ENCODE data around the gene DMRTC2. TPM values are rescaled to one million over a fixed set of nuclear protein-coding genes. Genes with fewer than 3 reads are reported as not detected.

The DMRTC2 gene
- total and polyA plus RNA-seq, 2 of the 8 experiments (the other 6 are each of a cell fraction or from before 2014, with no cell fraction given) = not detected

- Histone ChIP-seq H3K27ac (ENCODE audit: low read depth, low read length) (no peak overlapping the region), H3K23me2 (ENCODE audit: low read depth, low read length) (peaks cover 11% of the 10 kb centered on the region; the same call in 1 of the 2 replicates), H2BK5ac (ENCODE audit: low read depth, low read length) (peak overlapping the region; percentile 88; the same call in 1 of the 2 replicates), H3K56ac (replicated peaks; ENCODE audit: insufficient read length, low read depth, low read length) (no peak overlapping the region), H4K8ac (ENCODE audit: extremely low read depth, insufficient read depth, low read length) (no peak overlapping the region), H3K79me2 (ENCODE audit: control insufficient read depth in 1 of 2, insufficient read depth in 2 of 2, low read length in 2 of 2) (peaks cover 0 to 3% of the 10 kb centered on the region in 2 experiments; a peak in 1 of 4 replicates), H2BK20ac (ENCODE audit: low read length) (peak overlapping the region; percentile 37; the same call in 1 of the 2 replicates), H3K4ac (replicated peaks; ENCODE audit: insufficient read length, low read depth, low read length) (no peak overlapping the region), H3K36me3 (ENCODE audit: control insufficient read depth in 2 of 4, insufficient read depth in 4 of 4, low read length in 3 of 4) (peaks cover 0 to 2% (median 0%) of the 10 kb centered on the region in 4 experiments; a peak in 3 of 8 replicates), H3K27me3 (replicated peaks in 1 of 4; ENCODE audit: control insufficient read depth in 3 of 4, extremely low read depth in 1 of 4, insufficient read depth in 3 of 4, low read length in 3 of 4) (peaks cover 1 to 4% (median 4%) of the 10 kb centered on the region in 4 experiments; a peak in 5 of 7 replicates), H3K79me1 (ENCODE audit: low read depth, low read length) (peaks cover 2% of the 10 kb centered on the region; the same call in 1 of the 2 replicates), H3K14ac (ENCODE audit: insufficient read length) (no peak overlapping the region), H3K4me1 (replicated peaks in 1 of 4; ENCODE audit: control insufficient read depth in 3 of 4, insufficient read depth in 4 of 4, low read length in 3 of 4) (peaks cover 3 to 16% (median 11%) of the 10 kb centered on the region in 4 experiments), H3K4me2 (ENCODE audit: insufficient read depth in 1 of 2, low read depth in 2 of 2, low read length in 2 of 2) (peak overlapping the region; percentile 52 to 56), H4K5ac (ENCODE audit: insufficient read length, low read depth, low read length) (no peak overlapping the region), H2AK5ac (ENCODE audit: low read depth, low read length) (peak overlapping the region; percentile 53; the same call in 1 of the 2 replicates), H2BK120ac (replicated peaks; ENCODE audit: low read depth, low read length) (no peak overlapping the region), H2BK15ac (ENCODE audit: low read length) (no peak overlapping the region), H2AFZ (ENCODE audit: low read length) (no peak overlapping the region), H3K18ac (ENCODE audit: extremely low read depth, low read length) (0 out of 2 replicates have a peak overlapping the region, but pooled peaks have one; percentile 53), H4K20me1 (replicated peaks in 1 of 2; ENCODE audit: control insufficient read depth in 1 of 2, insufficient read depth in 2 of 2, low read length in 2 of 2) (peaks cover 3 to 6% of the 10 kb centered on the region in 2 experiments), H3K23ac (ENCODE audit: insufficient read length) (no peak overlapping the region), H3K9ac (replicated peaks in 1 of 4; ENCODE audit: extremely low read depth in 1 of 4, low read depth in 3 of 4, low read length in 3 of 4) (peak overlapping the region in 1 of 4 experiments; percentile 19; a peak in 2 of 7 replicates), H3K4me3 (ENCODE audit: extremely low read depth in 1 of 4, insufficient read depth in 2 of 4, low read depth in 3 of 4, low read length in 4 of 4) (peak overlapping the region in 1 of 4 experiments; percentile 35; a peak in 1 of 8 replicates), H3K9me3 (ENCODE audit: insufficient read depth in 2 of 2, low read depth in 1 of 2, low read length in 1 of 2) (no peaks in the 10 kb centered on the region), H2BK12ac (ENCODE audit: low read depth, low read length) (0 out of 2 replicates have a peak overlapping the region, but pooled peaks have one; percentile 45), H4K91ac (replicated peaks; ENCODE audit: insufficient read length, low read length) (peak overlapping the region; percentile 14)
- WGBS, 2 experiments (ENCODE audit: extremely low coverage in 1 of 2, insufficient coverage in 1 of 2, insufficient read length in 1 of 2, insufficient replicate concordance in 2 of 2, low coverage in 1 of 2, low lambda C conversion rate in 2 of 2, missing lambda C conversion rate in 1 of 2) = 48% methylated on average over 15 of the region's 17 CpGs; no CpG with 5 or more reads in 1 of the 2 experiments
- FAIRE-seq = no peak
- DNase-seq (ENCODE audit: low read depth in 1 of 2, low spot score in 2 of 2) = peak; percentile 64 to 74
- CTCF ChIA-PET (ENCODE audit: partially characterized antibody) = interaction anchor here (0.7 to 4.3 kb wide), 16 partner anchors 8 to 112 kb away, joined by 3 to 26 read pairs (median 6); partner anchors contain the start of genes CD79A, ERFL and RABAC1
- POLR2A ChIA-PET (ENCODE audit: partially characterized antibody) = interaction anchor here (0.8 to 13.9 kb wide), 7 partner anchors 11 to 108 kb away, joined by 3 to 298 read pairs (median 3); partner anchors contain the start of genes CD79A and RPS19
- TF ChIP-seq RAD21 (IDR thresholded peaks at IDR 0.05 in 1 of 2, conservative IDR thresholded peaks at IDR 0.05 in 1 of 2; ENCODE audit: low read depth in 2 of 2, low read length in 2 of 2) = peak; percentile 56 to 57
- peak; percentile 90; the same call in 1 of the 2 replicates for TF ChIP-seq TCF12 (IDR thresholded peaks at IDR 0.05; ENCODE audit: low read depth, low read length)
- no peak for TF ChIP-seq MAFK (IDR thresholded peaks at IDR 0.05; ENCODE audit: low read depth, low read length)
- TF ChIP-seq CREB1 (IDR thresholded peaks at IDR 0.05) = no peak
- TF ChIP-seq EZH2 (IDR thresholded peaks at IDR 0.05; ENCODE audit: low read depth, low read length, severe bottlenecking) = no peak
- TF ChIP-seq CHD1 (IDR thresholded peaks at IDR 0.05; ENCODE audit: low read depth, low read length) = no peak
- no peak for TF ChIP-seq TEAD4 (IDR thresholded peaks at IDR 0.05; ENCODE audit: low read depth, low read length)
- TF ChIP-seq CBX8 (IDR thresholded peaks at IDR 0.05; ENCODE audit: borderline replicate concordance, low read depth, low read length) = no peak
- TF ChIP-seq POU5F1 (IDR thresholded peaks at IDR 0.05; ENCODE audit: low read depth, low read length) = no peak
- TF ChIP-seq E2F6 (IDR thresholded peaks at IDR 0.05) = no peak
Measured at GRCh38 chr19:41887711-41888382, 43.0 kb downstream of the DMRTC2 start.
